ENCODE results near the gene ZBTB7B. TPM values are rescaled to one million over a fixed set of nuclear protein-coding genes. Genes with fewer than 3 reads are reported as not detected.

ZBTB7B gene
- total and polyA plus RNA-seq, 2 donors (not counting 1 experiment from before 2014, with no cell fraction given), result 55.7 to 67.3 TPM

- peak overlapping the region; percentile 73 to 80 for H3K27ac ChIP-seq (ENCODE audit: low read length in 2 of 2)
- DNase-seq (peak; percentile 98), ATAC-seq (ENCODE audit: low read depth) (peak; percentile 81)
- peaks cover 9% of the 10 kb centered on the region for H4K20me1 ChIP-seq (ENCODE audit: control insufficient read depth, insufficient read depth, low read length, poor library complexity, severe bottlenecking)
- intact Hi-C loops (cut with micrococcal nuclease), result loop anchor here (1.0 to 5.0 kb wide), 8 partner anchors 15 to 675 kb away; partner anchors contain the start of genes ADAR, ATP8B2, EFNA4 and FLAD1
- ChIA-PET POLR2A (interaction anchor here (0.6 to 7.4 kb wide), 7 partner anchors 13 to 322 kb away, joined by 3 to 74 read pairs (median 4); partner anchors contain the start of genes CKS1B and PMVK), CTCF (interaction anchor here (0.8 to 18.4 kb wide), 8 partner anchors 12 to 83 kb away, joined by 3 to 295 read pairs (median 4); partner anchors contain the start of genes ADAM15, CKS1B and FLAD1)
- no peaks in the 10 kb centered on the region for H3K27me3 ChIP-seq (replicated peaks in 1 of 4; ENCODE audit: control extremely low read depth in 1 of 4, control insufficient read depth in 3 of 4, insufficient read depth in 4 of 4, low read length in 3 of 4)
- TF ChIP-seq CTCF (IDR thresholded peaks at IDR 0.05) (no peak), EZH2 (IDR thresholded peaks at IDR 0.05; ENCODE audit: borderline replicate concordance, insufficient read depth, low read depth, low read length, poor library complexity, severe bottlenecking) (no peak)
- peak overlapping the region; percentile 91 for H3K9ac ChIP-seq (ENCODE audit: low read length)
- no peaks in the 10 kb centered on the region for H3K27me3 Mint-ChIP-seq
- under 1% methylated on average over 31 of the region's 38 CpGs for WGBS (ENCODE audit: insufficient coverage)
- peak overlapping the region; percentile 90 for H3K4me3 Mint-ChIP-seq
- peak overlapping the region; percentile 74 to 95 (median 86) for H3K4me3 ChIP-seq (ENCODE audit: control extremely low read depth in 1 of 5, extremely low read depth in 1 of 5, insufficient read depth in 1 of 5, low read depth in 2 of 5, low read length in 4 of 5)
- H3K4me1 Mint-ChIP-seq, result peaks cover 51% of the 10 kb centered on the region
- no peaks in the 10 kb centered on the region for H3K9me3 Mint-ChIP-seq (ENCODE audit: insufficient read depth)
- H3K9me3 ChIP-seq (ENCODE audit: control extremely low read depth in 1 of 3, control insufficient read depth in 2 of 3, insufficient read depth in 1 of 3, low read length in 2 of 3), result no peaks in the 10 kb centered on the region
- H3K36me3 ChIP-seq (replicated peaks in 1 of 2; ENCODE audit: control extremely low read depth in 1 of 2, control insufficient read depth in 1 of 2, extremely low read depth in 1 of 2, insufficient read depth in 2 of 2, low read length in 1 of 2), result no peaks in the 10 kb centered on the region
- H3K27ac Mint-ChIP-seq, result peak overlapping the region; percentile 96
- peaks cover 42% of the 10 kb centered on the region for H3K79me2 ChIP-seq (ENCODE audit: control insufficient read depth, insufficient read depth, low read length)
- peak overlapping the region; percentile 97 for H3K4me2 ChIP-seq (replicated peaks; ENCODE audit: low read depth, low read length, poor library complexity, severe bottlenecking)
- peaks cover 41 to 50% of the 10 kb centered on the region in 2 donors for H3K4me1 ChIP-seq (ENCODE audit: control insufficient read depth in 2 of 2, insufficient read depth in 2 of 2, low read length in 2 of 2)
- H2AFZ ChIP-seq (ENCODE audit: insufficient read depth, low read depth, low read length, poor library complexity, severe bottlenecking), result peak overlapping the region; percentile 90
Measured at GRCh38 chr1:155001675-155002463, 733 bp upstream of the ZBTB7B start.
